GM21360 (cell line): ENCODE data around the gene JMJD8.

Experiments used
- ATAC-seq: cut with Tn5 transposase; IDR thresholded peaks from one replicate; pipeline ENCODE4 v1.9.1; 2021; ENCODE audit warnings: mild to moderate bottlenecking, moderate library complexity; ENCODE audit not compliant: unreplicated experiment

The JMJD8 gene

DNA sequence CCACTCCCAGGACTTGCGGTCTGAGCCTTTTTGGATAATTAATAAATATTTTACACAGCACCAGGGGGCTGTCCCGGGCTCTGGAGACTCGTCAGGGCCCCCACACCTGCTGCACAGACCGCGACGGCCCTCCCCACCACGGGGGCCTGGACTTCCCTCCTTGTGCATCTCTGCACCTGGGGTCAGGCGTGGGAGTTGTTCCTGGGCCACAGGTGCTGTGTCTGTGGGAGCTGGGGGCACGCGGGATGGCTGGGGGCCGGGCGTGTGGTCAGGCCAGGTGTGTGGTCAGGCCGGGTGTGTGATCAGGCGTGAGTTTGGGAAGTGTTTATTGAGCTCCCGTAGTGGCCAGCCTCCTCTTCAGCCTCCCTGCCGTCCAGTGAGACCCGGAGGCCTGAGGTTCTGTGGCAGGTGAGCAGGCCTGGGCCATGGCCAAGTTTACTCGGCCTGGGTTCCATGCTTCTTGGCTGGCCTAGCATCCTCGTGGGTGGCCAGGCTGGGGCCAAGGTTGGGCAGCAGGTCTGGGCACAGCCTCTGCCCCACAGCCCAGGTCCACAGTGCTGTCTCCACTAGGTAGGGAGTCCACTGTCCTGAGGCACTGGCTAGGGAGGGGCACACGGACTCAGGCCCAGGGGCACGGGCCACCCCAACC is 5.8 kb downstream of the JMJD8 start:
- no peak for ATAC-seq

DNA sequence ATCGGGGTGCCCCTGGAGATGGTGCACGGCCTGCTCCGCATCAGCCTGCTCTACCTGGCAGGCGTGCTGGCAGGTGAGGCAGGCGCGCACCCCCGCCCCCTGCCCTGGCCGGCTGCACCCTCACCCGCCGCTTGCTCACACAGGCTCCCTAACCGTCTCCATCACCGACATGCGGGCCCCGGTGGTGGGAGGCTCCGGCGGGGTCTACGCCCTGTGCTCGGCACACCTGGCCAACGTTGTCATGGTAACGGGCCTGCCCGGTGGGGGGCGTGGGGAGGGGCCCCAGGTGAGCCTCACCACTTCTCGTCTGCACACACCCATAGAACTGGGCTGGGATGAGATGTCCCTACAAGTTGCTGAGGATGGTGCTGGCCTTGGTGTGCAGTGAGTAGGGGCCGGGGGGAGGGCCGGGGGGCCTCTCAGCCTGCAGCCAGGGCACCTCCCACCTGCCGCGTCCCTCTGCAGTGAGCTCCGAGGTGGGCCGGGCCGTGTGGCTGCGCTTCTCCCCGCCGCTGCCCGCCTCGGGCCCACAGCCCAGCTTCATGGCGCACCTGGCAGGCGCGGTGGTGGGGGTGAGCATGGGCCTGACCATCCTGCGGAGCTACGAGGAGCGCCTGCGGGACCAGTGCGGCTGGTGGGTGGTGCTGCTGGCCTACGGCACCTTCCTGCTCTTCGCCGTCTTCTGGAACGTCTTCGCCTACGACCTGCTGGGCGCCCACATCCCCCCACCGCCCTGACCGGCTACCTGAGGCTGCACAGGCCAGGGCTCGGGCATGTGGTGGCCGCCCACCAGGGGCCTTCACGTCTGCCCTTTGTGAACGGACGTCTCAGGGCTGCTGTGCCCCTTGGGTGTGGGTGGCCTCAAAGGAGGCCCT is 6.6 kb downstream of the JMJD8 start:
- ATAC-seq: no peak

DNA sequence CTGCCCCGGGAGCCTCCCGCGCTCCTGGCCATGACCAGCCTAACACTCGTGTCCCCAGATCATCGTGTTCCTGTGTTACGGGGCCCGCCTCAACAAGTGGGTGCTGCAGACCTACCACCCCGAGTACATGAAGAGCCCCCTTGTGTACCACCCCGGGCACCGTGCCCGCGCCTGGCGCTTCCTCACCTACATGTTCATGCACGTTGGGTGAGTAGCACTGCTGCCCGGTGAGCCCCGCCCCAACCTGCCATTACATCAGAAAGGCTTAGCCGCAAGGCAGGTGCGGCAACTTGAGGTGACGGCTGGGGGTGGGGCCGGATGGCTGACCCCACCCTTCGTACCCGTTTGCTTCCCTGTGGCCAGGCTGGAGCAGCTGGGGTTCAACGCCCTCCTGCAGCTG is 7.2 kb downstream of the JMJD8 start:
- ATAC-seq: no peak

DNA sequence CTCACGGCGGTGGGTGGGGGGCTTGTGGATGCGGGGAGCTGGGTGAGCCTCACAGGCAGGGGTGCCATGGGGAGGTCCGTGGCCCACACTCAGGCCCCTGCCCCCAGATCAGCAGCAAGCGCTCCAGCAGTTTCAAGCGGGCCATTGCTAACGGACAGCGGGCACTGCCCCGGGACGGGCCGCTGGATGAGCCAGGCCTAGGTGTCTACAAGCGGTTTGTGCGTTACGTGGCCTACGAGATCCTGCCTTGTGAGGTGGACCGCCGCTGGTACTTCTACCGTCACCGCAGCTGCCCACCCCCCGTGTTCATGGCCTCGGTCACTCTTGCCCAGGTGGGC is 7.6 kb downstream of the JMJD8 start:
- ATAC-seq: no peak

DNA sequence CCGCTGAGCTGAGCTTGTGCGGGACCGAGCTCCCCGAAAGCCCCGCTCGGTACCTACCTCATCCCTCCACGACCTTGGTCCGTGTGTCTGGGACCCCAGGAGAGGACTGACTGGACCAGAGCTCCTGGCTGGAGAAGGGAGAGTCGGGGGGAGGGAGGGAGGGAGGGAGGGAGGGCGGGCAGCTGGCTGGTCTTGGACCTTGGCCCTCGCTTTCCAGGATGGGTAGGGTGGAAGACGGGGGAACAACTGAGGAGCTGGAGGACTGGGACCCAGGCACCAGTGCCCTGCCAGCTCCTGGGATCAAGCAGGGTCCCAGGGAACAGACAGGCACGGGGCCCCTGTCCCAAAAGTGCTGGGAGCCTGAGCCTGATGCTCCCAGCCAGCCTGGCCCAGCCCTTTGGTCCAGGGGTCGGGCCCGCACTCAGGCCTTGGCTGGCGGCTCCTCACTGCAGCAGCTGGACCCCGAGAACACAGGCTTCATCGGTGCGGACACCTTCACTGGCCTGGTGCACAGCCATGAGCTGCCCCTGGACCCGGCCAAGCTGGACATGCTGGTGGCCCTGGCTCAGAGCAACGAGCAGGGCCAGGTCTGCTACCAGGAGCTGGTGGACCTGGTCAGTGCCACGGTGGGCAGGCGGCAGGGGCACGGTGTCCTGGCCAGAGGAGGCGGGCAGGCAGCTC is 8.1 kb downstream of the JMJD8 start:
- ATAC-seq: no peak

DNA sequence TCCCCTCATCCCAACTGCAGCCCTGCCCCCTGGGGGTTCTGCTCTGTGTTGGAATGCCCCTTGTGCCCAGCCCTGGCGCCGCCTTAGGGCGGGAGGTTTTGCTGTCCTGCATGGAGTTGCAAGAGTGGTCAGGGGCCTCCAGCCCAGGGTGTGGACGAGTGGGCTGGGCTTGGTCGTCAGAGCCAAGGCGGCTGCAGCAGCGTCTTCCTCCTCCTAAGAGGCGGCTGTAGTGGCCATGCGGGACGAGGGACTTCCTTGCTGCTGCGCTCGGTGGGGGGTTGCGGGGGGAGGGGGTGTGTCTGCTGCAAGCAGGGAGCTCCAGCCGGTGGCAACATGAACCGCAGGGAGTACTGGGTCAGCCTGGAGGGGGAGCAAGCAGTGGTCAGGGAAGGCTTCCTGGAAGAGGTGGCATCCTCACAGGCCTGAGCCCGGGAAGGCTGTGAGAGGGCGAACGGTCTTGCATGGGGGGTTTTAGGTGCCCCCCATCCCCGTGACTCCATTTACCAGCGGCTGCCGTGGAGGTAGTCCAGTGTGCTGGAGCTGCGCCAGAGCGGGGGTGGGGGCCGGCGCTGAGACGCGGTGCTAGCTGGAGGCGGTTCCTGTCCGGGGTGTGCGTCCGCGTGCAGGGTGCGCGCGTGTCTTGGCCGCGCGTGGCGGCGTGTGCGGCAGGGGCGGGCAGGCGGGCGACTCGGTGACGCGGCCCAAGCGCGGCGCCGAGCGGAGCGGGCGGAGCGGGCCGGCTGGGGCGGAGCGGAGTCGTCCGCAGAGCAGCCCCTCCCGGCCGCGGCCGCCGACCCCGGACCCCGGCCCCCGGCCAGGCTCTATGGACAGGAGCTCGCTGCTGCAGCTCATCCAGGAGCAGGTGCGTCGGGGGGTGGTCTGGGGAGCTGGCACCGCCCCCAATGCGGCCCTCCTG is 8.9 kb downstream of the JMJD8 start, which contains the start of gene RHBDL1:
RHBDL1 (plus strand) TSS at position 704 of the 916 bp plus-strand sequence; CDS start at position 824, 120 bp downstream.
- no peak for ATAC-seq

GRCh38 chr16:674214-674881 is 9.8 kb downstream of the JMJD8 start:
- no peak for ATAC-seq

- no peak for ATAC-seq
Observed at GRCh38 chr16:673399-673991, 10.6 kb downstream of the JMJD8 start.

DNA sequence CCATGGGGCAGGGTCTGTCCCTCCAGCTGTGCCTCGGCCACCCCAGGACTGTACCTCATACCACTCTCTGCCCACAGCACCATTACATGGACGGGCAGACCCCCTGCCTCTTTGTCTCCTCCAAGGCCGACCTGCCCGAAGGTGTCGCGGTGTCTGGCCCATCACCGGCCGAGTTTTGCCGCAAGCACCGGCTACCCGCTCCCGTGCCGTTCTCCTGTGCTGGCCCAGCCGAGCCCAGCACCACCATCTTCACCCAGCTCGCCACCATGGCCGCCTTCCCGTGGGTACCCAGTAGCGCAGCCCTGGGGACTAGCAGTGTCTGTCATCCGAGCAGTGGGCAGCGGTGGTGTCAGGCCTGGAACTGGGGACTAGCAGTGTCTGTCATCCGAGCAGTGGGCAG is 11.3 kb downstream of the JMJD8 start:
- no peak for ATAC-seq

GRCh38 chr16:672371-672770 is 11.8 kb downstream of the JMJD8 start:
- no peak for ATAC-seq

- no peak for ATAC-seq
Observed at GRCh38 chr16:671353-672131, 12.6 kb downstream of the JMJD8 start.

GRCh38 chr16:670485-671352 is 13.4 kb downstream of the JMJD8 start:
- no peak for ATAC-seq

DNA sequence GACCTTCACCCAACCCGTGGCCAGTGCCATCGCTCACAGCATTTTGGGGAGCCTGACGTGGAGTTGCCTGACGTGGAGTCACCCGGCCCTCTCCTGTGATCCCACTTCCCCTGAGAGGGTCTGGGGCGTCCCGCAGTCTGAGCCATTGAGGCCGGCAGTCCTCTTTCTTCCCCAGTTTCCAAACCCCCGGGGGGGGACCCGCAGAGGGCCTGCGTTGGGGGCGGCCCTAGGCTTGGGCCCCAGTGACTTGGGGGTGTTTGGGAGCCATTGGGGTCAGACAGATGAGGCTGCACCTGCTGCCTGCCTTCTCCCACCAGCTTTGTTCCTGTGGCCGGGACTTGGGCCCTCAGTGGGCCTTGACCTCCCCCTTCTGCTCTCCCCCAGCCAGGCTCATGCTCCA is 14.5 kb downstream of the JMJD8 start:
- ATAC-seq: no peak

- ATAC-seq: no peak
Observed at GRCh38 chr16:668519-669171, 15.5 kb downstream of the JMJD8 start.

GRCh38 chr16:667780-668518 is 16.2 kb downstream of the JMJD8 start, which contains the start of gene RHOT2:
RHOT2 (plus strand) TSS chr16:668132; CDS start chr16:668200, 68 bp downstream.
- peak; percentile 84 for ATAC-seq

DNA sequence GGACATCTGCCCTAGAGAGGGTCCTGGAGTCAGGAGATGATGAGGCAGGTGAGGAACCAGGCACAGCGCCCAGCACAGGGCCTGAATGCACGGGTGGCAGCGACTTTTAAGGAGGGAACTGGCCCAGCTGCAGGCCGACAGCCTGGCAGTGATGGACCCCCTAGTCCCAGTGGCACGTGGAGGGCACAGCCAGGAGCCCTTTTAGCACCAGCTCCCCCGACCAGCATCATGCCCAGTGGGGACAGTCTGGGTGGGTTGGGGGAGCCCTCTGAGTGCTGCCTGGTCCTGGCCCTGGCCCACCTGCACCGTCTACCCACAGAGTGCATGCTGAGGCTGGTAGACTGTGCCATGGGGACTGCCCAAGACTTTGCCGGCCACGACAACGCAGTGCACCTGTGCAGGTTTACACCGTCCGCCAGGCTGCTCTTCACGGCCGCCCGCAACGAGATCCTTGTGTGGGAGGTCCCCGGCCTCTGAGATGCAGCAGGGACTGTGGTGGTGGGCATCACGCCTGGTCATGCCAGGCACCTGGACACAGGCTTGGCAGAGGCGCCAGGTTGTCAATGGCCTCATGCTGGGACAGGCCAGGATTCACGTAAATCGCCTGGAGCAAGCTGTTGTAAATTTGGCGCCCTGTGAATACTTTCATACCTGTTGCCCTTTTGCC is 16.9 kb downstream of the JMJD8 start:
- no peak for ATAC-seq
